GM23338 (cell line): ENCODE measurements around the gene CLRN2. TPM values are rescaled to one million over a fixed set of nuclear protein-coding genes. Genes with fewer than 3 reads are reported as not detected.

Experiments
- ATAC-seq: fragments of 200-7000 bp; cut with Tn5 transposase; 3 replicates; pipeline ENCODE4 v1.9.1; 2020
- DNase-seq: peaks from one replicate; pipeline ENCODE4 v3.0.0-alpha.2; 2015; ENCODE audit warnings: low spot score
- H2AFZ ChIP-seq: fragments of 200-600 bp; sonication (generic); 2 replicates; pipeline ENCODE4 v1.8.0; 2016; ENCODE audit warnings: antibody characterized with exemption, mild to moderate bottlenecking, moderate library complexity
- H3F3A ChIP-seq: fragments of 200-600 bp; sonication (generic); replicated peaks from 2 replicates; pipeline ENCODE4 v1.8.0; 2017; ENCODE audit warnings: antibody characterized with exemption, mixed run types, low read depth
- H3K27ac ChIP-seq: fragments of 200-600 bp; sonication (generic); 2 replicates; pipeline ENCODE4 v1.6.1; 2016; ENCODE audit warnings: low read depth
- H3K27me3 ChIP-seq: fragments of 200-600 bp; sonication (generic); 2 replicates; pipeline ENCODE4 v1.8.0; 2016; ENCODE audit warnings: mild to moderate bottlenecking, mixed run types, moderate library complexity; ENCODE audit not compliant: insufficient read depth
- H3K36me3 ChIP-seq: fragments of 200-600 bp; sonication (generic); 2 replicates; pipeline ENCODE4 v1.8.0; 2016; ENCODE audit warnings: mild to moderate bottlenecking; ENCODE audit not compliant: insufficient read depth
- H3K4me1 ChIP-seq: fragments of 200-600 bp; sonication (generic); 2 replicates; pipeline ENCODE4 v1.8.0; 2016; ENCODE audit warnings: mild to moderate bottlenecking, moderate library complexity; ENCODE audit not compliant: insufficient read depth
- H3K4me2 ChIP-seq: fragments of 200-600 bp; sonication (generic); 2 replicates; pipeline ENCODE4 v1.7.1; 2017; ENCODE audit warnings: mixed run types
- H3K4me3 ChIP-seq: fragments of 200-600 bp; sonication (generic); 2 replicates; pipeline ENCODE4 v1.6.1; 2016; ENCODE audit warnings: mixed run types
- H3K79me2 ChIP-seq: fragments of 200-600 bp; sonication (generic); replicated peaks from 2 replicates; pipeline ENCODE4 v1.8.0; 2017; ENCODE audit warnings: mild to moderate bottlenecking; ENCODE audit not compliant: insufficient read depth
- H3K9me2 ChIP-seq: fragments of 200-600 bp; sonication (generic); 2 replicates; pipeline ENCODE4 v1.8.0; 2017; ENCODE audit not compliant: insufficient read depth
- H4K20me1 ChIP-seq: fragments of 200-600 bp; sonication (generic); replicated peaks from 2 replicates; pipeline ENCODE4 v1.8.0; 2017; ENCODE audit warnings: mild to moderate bottlenecking; ENCODE audit not compliant: insufficient read depth
- H3K27ac Mint-ChIP-seq: 2 replicates; pipeline ENCODE4 v1.8.0; 2020; ENCODE audit warnings: inconsistent platforms, mild to moderate bottlenecking, moderate library complexity, mixed read lengths
- H3K27me3 Mint-ChIP-seq: 3 replicates; pipeline ENCODE4 v1.8.0; 2022; ENCODE audit warnings: low read depth, mild to moderate bottlenecking, moderate library complexity, mixed read lengths, inconsistent platforms; ENCODE audit not compliant: insufficient read depth, poor library complexity
- H3K36me3 Mint-ChIP-seq: 3 replicates; pipeline ENCODE4 v1.8.0; 2021; ENCODE audit warnings: low read depth, mild to moderate bottlenecking, inconsistent platforms, moderate library complexity, mixed read lengths
- H3K4me1 Mint-ChIP-seq: 3 replicates; pipeline ENCODE4 v1.8.0; 2020; ENCODE audit warnings: mild to moderate bottlenecking, inconsistent platforms, mixed read lengths
- H3K4me3 Mint-ChIP-seq: 3 replicates; pipeline ENCODE4 v1.8.0; 2021; ENCODE audit warnings: moderate library complexity, mild to moderate bottlenecking, inconsistent platforms, mixed read lengths
- H3K9me3 Mint-ChIP-seq: 3 replicates; pipeline ENCODE4 v1.8.0; 2020; ENCODE audit warnings: moderate library complexity, mild to moderate bottlenecking, inconsistent platforms, mixed read lengths
- CREB1 ChIP-seq: fragments of 250-450 bp; sonication (Bioruptor Pico); IDR thresholded peaks from 2 replicates; pipeline ENCODE4 v1.5.0; 2020; ENCODE audit warnings: low read depth, mild to moderate bottlenecking, moderate library complexity
- EZH2 ChIP-seq: fragments of 200-600 bp; sonication (generic); IDR thresholded peaks from one replicate; pipeline ENCODE4 v1.8.0; 2017; ENCODE audit warnings: antibody characterized with exemption, mild to moderate bottlenecking, low read depth; ENCODE audit not compliant: unreplicated experiment
- EZH2phosphoT487 ChIP-seq: fragments of 200-600 bp; sonication (generic); IDR thresholded peaks from one replicate; pipeline ENCODE4 v1.8.1; 2018; ENCODE audit warnings: antibody characterized with exemption; ENCODE audit not compliant: unreplicated experiment
- JUNB ChIP-seq: IDR thresholded peaks from one replicate; pipeline ENCODE4 v1.6.1; 2016; ENCODE audit warnings: antibody characterized with exemption; ENCODE audit not compliant: unreplicated experiment
- NANOG ChIP-seq: IDR thresholded peaks from 2 replicates; pipeline ENCODE4 v1.6.1; 2016; ENCODE audit warnings: antibody characterized with exemption, borderline replicate concordance
- POLR2AphosphoS5 ChIP-seq: IDR thresholded peaks from 2 replicates; pipeline ENCODE4 v1.6.1; 2016; ENCODE audit warnings: antibody characterized with exemption, low read depth
- STAT1 ChIP-seq: IDR thresholded peaks from one replicate; pipeline ENCODE4 v1.6.1; 2016; ENCODE audit warnings: antibody characterized with exemption; ENCODE audit not compliant: unreplicated experiment
- ZNF114 ChIP-seq: fragments of 250-450 bp; sonication (Bioruptor Pico); IDR thresholded peaks from 2 replicates; pipeline ENCODE4 v1.5.0; 2020; ENCODE audit warnings: mild to moderate bottlenecking, moderate library complexity
- ZNF331 ChIP-seq: fragments of 250-450 bp; sonication (Bioruptor Pico); IDR thresholded peaks from 2 replicates; pipeline ENCODE4 v1.5.0; 2020; ENCODE audit warnings: low read depth, mild to moderate bottlenecking, moderate library complexity
- polyA plus RNA-seq: library from polyadenylated mRNA; unstranded; fragments of >200 nt; fragmentation: Nextera tagmentation; extraction: Ambion mirVana; gene quantifications from 2 replicates; pipeline ENCODE4 v1.2.1, GENCODE V29; 2016
- total RNA-seq: library from RNA; depleted of rRNA; stranded (reverse); fragments of >200 nt; shearing (Covaris generic); gene quantifications from 2 replicates; pipeline ENCODE4 v1.2.3, GENCODE V29; 2014
- TF ChIP-seq, protein P1 (sequence below), 2 experiments: fragments of 200-600 bp in 1 of 2; sonication (generic) in 1 of 2; conservative IDR thresholded peaks; 2 replicates each; pipeline versions ENCODE4 v1.5.1 to v1.6.1; 2016 to 2017; ENCODE audit warnings: antibody characterized with exemption in 2 of 2, low read depth in 2 of 2, mild to moderate bottlenecking in 2 of 2, moderate library complexity in 1 of 2
- TF ChIP-seq, protein P2 (sequence below): IDR thresholded peaks from one replicate; pipeline ENCODE4 v1.6.1; 2018; ENCODE audit warnings: antibody characterized with exemption; ENCODE audit not compliant: unreplicated experiment

CLRN2 gene
- total and polyA plus RNA-seq, 2 experiments from 2014 or later: not detected

- TF ChIP-seq, protein P1, sequence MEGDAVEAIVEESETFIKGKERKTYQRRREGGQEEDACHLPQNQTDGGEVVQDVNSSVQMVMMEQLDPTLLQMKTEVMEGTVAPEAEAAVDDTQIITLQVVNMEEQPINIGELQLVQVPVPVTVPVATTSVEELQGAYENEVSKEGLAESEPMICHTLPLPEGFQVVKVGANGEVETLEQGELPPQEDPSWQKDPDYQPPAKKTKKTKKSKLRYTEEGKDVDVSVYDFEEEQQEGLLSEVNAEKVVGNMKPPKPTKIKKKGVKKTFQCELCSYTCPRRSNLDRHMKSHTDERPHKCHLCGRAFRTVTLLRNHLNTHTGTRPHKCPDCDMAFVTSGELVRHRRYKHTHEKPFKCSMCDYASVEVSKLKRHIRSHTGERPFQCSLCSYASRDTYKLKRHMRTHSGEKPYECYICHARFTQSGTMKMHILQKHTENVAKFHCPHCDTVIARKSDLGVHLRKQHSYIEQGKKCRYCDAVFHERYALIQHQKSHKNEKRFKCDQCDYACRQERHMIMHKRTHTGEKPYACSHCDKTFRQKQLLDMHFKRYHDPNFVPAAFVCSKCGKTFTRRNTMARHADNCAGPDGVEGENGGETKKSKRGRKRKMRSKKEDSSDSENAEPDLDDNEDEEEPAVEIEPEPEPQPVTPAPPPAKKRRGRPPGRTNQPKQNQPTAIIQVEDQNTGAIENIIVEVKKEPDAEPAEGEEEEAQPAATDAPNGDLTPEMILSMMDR (conservative IDR thresholded peaks at IDR 0.05; ENCODE audit: low read depth in 2 of 2): no peak
- TF ChIP-seq EZH2phosphoT487 (no peak), STAT1 (no peak), EZH2 (no peak), CREB1 (no peak)
These were observed 4.4 kb upstream of the CLRN2 start (continued) for GRCh38 chr4:17510582-17510981.

- peaks cover 6% of the 10 kb centered on the region for H3K27me3 Mint-ChIP-seq
- peaks cover 23% of the 10 kb centered on the region for H3K36me3 Mint-ChIP-seq
- Histone ChIP-seq H3K27ac (no peak overlapping the region), H3F3A (0 out of 2 replicates have a peak, but pooled peaks cover 5% of the 10 kb centered on the region), H2AFZ (peak overlapping the region; percentile 99), H3K9me2 (no peaks in the 10 kb centered on the region), H3K27me3 (0 out of 2 replicates have a peak, but pooled peaks cover 5% of the 10 kb centered on the region), H4K20me1 (no peaks in the 10 kb centered on the region; the same call in none of the 2 replicates), H3K4me2 (peak overlapping the region; percentile 99), H3K36me3 (no peaks in the 10 kb centered on the region), H3K4me3 (peak overlapping the region; percentile 85), H3K4me1 (peaks cover 31% of the 10 kb centered on the region), H3K79me2 (peaks cover 16% of the 10 kb centered on the region)
- peaks cover 30% of the 10 kb centered on the region for H3K4me1 Mint-ChIP-seq
- H3K4me3 Mint-ChIP-seq: peak overlapping the region; percentile 96
- peak; percentile 31 for DNase-seq
- ATAC-seq: peak; percentile 36
- H3K27ac Mint-ChIP-seq: no peak overlapping the region
- H3K9me3 Mint-ChIP-seq: no peaks in the 10 kb centered on the region
- TF ChIP-seq, protein P2, sequence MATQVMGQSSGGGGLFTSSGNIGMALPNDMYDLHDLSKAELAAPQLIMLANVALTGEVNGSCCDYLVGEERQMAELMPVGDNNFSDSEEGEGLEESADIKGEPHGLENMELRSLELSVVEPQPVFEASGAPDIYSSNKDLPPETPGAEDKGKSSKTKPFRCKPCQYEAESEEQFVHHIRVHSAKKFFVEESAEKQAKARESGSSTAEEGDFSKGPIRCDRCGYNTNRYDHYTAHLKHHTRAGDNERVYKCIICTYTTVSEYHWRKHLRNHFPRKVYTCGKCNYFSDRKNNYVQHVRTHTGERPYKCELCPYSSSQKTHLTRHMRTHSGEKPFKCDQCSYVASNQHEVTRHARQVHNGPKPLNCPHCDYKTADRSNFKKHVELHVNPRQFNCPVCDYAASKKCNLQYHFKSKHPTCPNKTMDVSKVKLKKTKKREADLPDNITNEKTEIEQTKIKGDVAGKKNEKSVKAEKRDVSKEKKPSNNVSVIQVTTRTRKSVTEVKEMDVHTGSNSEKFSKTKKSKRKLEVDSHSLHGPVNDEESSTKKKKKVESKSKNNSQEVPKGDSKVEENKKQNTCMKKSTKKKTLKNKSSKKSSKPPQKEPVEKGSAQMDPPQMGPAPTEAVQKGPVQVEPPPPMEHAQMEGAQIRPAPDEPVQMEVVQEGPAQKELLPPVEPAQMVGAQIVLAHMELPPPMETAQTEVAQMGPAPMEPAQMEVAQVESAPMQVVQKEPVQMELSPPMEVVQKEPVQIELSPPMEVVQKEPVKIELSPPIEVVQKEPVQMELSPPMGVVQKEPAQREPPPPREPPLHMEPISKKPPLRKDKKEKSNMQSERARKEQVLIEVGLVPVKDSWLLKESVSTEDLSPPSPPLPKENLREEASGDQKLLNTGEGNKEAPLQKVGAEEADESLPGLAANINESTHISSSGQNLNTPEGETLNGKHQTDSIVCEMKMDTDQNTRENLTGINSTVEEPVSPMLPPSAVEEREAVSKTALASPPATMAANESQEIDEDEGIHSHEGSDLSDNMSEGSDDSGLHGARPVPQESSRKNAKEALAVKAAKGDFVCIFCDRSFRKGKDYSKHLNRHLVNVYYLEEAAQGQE: no peak
- TF ChIP-seq ZNF114 (no peak), STAT1 (no peak), EZH2 (no peak), ZNF331 (CRISPR knock-in tag) (no peak), NANOG (no peak), POLR2AphosphoS5 (no peak), JUNB (no peak), EZH2phosphoT487 (no peak)
- TF ChIP-seq, protein P1 (conservative IDR thresholded peaks at IDR 0.05; ENCODE audit: low read depth in 2 of 2): no peak
These were observed 3.9 kb upstream of the CLRN2 start for GRCh38 chr4:17511051-17511450.
